GM10266 (cell line): ENCODE measurements around the gene CEP97.
"Not testable (repeated sequence)": the region's sequence is repeated elsewhere in the genome, so short reads cannot be mapped to it uniquely, and the experiment has no call there.

Experiments used
- DNase-seq: peaks from one replicate; pipeline ENCODE4 v3.0.0; 2012; ENCODE audit errors: extremely low spot score
- CTCF ChIP-seq: IDR thresholded peaks from 2 replicates; pipeline ENCODE4 v1.5.1; 2012; ENCODE audit warnings: mild to moderate bottlenecking, low read depth; ENCODE audit not compliant: control insufficient read depth, insufficient read depth; ENCODE audit errors: missing control alignments

Gene CEP97

GRCh38 chr3:101693540-101693939 lies 30.9 kb upstream of the CEP97 start:
- not testable (repeated sequence) for DNase-seq
- TF ChIP-seq CTCF = peak; percentile 49

- not testable (repeated sequence) for DNase-seq
Observed at GRCh38 chr3:101694836-101695235, 29.6 kb upstream of the CEP97 start.

- no peak for DNase-seq
- peak; percentile 65 for TF ChIP-seq CTCF
Observed at GRCh38 chr3:101695779-101696372, 28.5 kb upstream of the CEP97 start.

GRCh38 chr3:101701696-101702634 lies 22.4 kb upstream of the CEP97 start:
- no peak for DNase-seq
- TF ChIP-seq CTCF = no peak

GRCh38 chr3:101702726-101703125 lies 21.7 kb upstream of the CEP97 start:
- no peak for DNase-seq
- no peak for TF ChIP-seq CTCF

GRCh38 chr3:101703169-101703568 lies 21.2 kb upstream of the CEP97 start:
- TF ChIP-seq CTCF = no peak

GRCh38 chr3:101704639-101705038 lies 19.8 kb upstream of the CEP97 start:
- DNase-seq = not testable (repeated sequence)

More at GRCh38 chr3:101703169-101703568, 21.2 kb upstream of the CEP97 start:
- no peak for DNase-seq

- no peak for TF ChIP-seq CTCF
Observed at GRCh38 chr3:101709126-101709525, 15.3 kb upstream of the CEP97 start.

More at GRCh38 chr3:101709126-101709525, 15.3 kb upstream of the CEP97 start:
- no peak for DNase-seq
